Cardiac muscle cell (in vitro differentiated cells and primary cell): ENCODE data around the gene PACSIN2. TPM values are rescaled to one million over a fixed set of nuclear protein-coding genes. Genes with fewer than 3 reads are reported as not detected.

ENCODE experiments used
- DNase-seq, 2 donors: peaks; one replicate each; pipeline versions ENCODE4 v3.0.0 to v3.0.0-alpha.2; 2010 to 2017; ENCODE audit warnings: low read depth in 1 of 2, low spot score in 1 of 2
- H3K27ac ChIP-seq: fragments of 200-600 bp; sonication (generic); 2 replicates; pipeline ENCODE4 v1.5.1; 2016
- H3K27me3 ChIP-seq: fragments of 200-600 bp; sonication (generic); 2 replicates; pipeline ENCODE4 v1.6.0; 2016; ENCODE audit warnings: control low read depth
- H3K36me3 ChIP-seq: fragments of 200-600 bp; sonication (generic); 2 replicates; pipeline ENCODE4 v1.5.1; 2016; ENCODE audit warnings: control low read depth
- H3K4me1 ChIP-seq: fragments of 200-600 bp; sonication (generic); 2 replicates; pipeline ENCODE4 v1.8.1; 2017; ENCODE audit warnings: low read depth, mild to moderate bottlenecking, mixed run types
- H3K4me3 ChIP-seq: fragments of 200-600 bp; sonication (generic); 2 replicates; pipeline ENCODE4 v1.5.1; 2016; ENCODE audit warnings: mild to moderate bottlenecking
- H3K9me3 ChIP-seq: fragments of 200-600 bp; sonication (generic); 2 replicates; pipeline ENCODE4 v1.5.1; 2017; ENCODE audit warnings: low read depth, mild to moderate bottlenecking, control low read depth
- CTCF ChIP-seq: IDR thresholded peaks from 2 replicates; pipeline ENCODE4 v1.5.1; 2012; ENCODE audit warnings: low read depth, mild to moderate bottlenecking, low read length
- polyA plus RNA-seq: library from polyadenylated mRNA; unstranded; fragments of >200 nt; fragmentation: Nextera tagmentation; extraction: Ambion mirVana; gene quantifications from 2 replicates; pipeline ENCODE4 v1.2.1, GENCODE V29; 2016
- total RNA-seq: library from RNA; depleted of rRNA; stranded (reverse); fragments of >200 nt; gene quantifications from 2 replicates; pipeline ENCODE4 v1.2.3, GENCODE V29; 2016

The PACSIN2 gene
- total and polyA plus RNA-seq, 2 experiments from 2014 or later: 67.7 to 70.5 TPM

GRCh38 chr22:42876041-42876440 is 138.9 kb downstream of the PACSIN2 start:
- no peak for DNase-seq
- H3K36me3 ChIP-seq: peaks cover 17% of the 10 kb centered on the region
- no peak overlapping the region for H3K27ac ChIP-seq
- H3K4me1 ChIP-seq: peaks cover 6% of the 10 kb centered on the region
- H3K9me3 ChIP-seq: no peaks in the 10 kb centered on the region
- H3K27me3 ChIP-seq: no peaks in the 10 kb centered on the region
- no peak for TF ChIP-seq CTCF
- H3K4me3 ChIP-seq: no peak overlapping the region

- Histone ChIP-seq H3K9me3 (no peaks in the 10 kb centered on the region), H3K27ac (no peak overlapping the region), H3K4me3 (no peak overlapping the region), H3K36me3 (peaks cover 20% of the 10 kb centered on the region), H3K4me1 (peaks cover 6% of the 10 kb centered on the region), H3K27me3 (no peaks in the 10 kb centered on the region)
- no peak for DNase-seq
- TF ChIP-seq CTCF: no peak
Measured at GRCh38 chr22:42874010-42874409, 140.9 kb downstream of the PACSIN2 start.

GRCh38 chr22:42873356-42873755 is 141.6 kb downstream of the PACSIN2 start:
- peaks cover 20% of the 10 kb centered on the region for H3K36me3 ChIP-seq
- DNase-seq: no peak
- H3K27me3 ChIP-seq: no peaks in the 10 kb centered on the region
- no peak overlapping the region for H3K4me3 ChIP-seq
- no peaks in the 10 kb centered on the region for H3K9me3 ChIP-seq
- peaks cover 6% of the 10 kb centered on the region for H3K4me1 ChIP-seq
- no peak overlapping the region for H3K27ac ChIP-seq
- no peak for TF ChIP-seq CTCF

GRCh38 chr22:42872821-42873220 is 142.1 kb downstream of the PACSIN2 start:
- H3K4me1 ChIP-seq: peaks cover 2% of the 10 kb centered on the region
- no peaks in the 10 kb centered on the region for H3K9me3 ChIP-seq
- no peak for TF ChIP-seq CTCF
- no peak overlapping the region for H3K4me3 ChIP-seq
- DNase-seq: peak in 1 of 2 donors; percentile 6
- no peak overlapping the region for H3K27ac ChIP-seq
- no peaks in the 10 kb centered on the region for H3K27me3 ChIP-seq
- peaks cover 20% of the 10 kb centered on the region for H3K36me3 ChIP-seq

- Histone ChIP-seq H3K4me3 (no peak overlapping the region), H3K9me3 (no peaks in the 10 kb centered on the region), H3K27me3 (no peaks in the 10 kb centered on the region), H3K27ac (no peak overlapping the region), H3K36me3 (peaks cover 20% of the 10 kb centered on the region), H3K4me1 (no peaks in the 10 kb centered on the region)
- TF ChIP-seq CTCF: no peak
- DNase-seq: no peak
Measured at GRCh38 chr22:42871146-42872050, 143.6 kb downstream of the PACSIN2 start.
